HG03196 (cell line): ENCODE data around the gene RAD51B.
"Not testable (repeated sequence)": the region's sequence is repeated elsewhere in the genome, so short reads cannot be mapped to it uniquely, and the experiment has no call there.

Source experiments
- ATAC-seq: cut with Tn5 transposase; IDR thresholded peaks from one replicate; pipeline ENCODE4 v1.9.1; 2021; ENCODE audit not compliant: unreplicated experiment

The RAD51B gene

GRCh38 chr14:68016255-68016914, 196.8 kb downstream of the RAD51B start:
- no peak for ATAC-seq

- no peak for ATAC-seq
These were observed 199.0 kb downstream of the RAD51B start for GRCh38 chr14:68018598-68018997.

GRCh38 chr14:68020493-68020892, 200.9 kb downstream of the RAD51B start:
- ATAC-seq: no peak

GRCh38 chr14:68020999-68021663, 201.6 kb downstream of the RAD51B start:
- ATAC-seq: peak; percentile 58

GRCh38 chr14:68027276-68027675, 207.7 kb downstream of the RAD51B start:
- ATAC-seq: no peak

GRCh38 chr14:68028075-68028474, 208.5 kb downstream of the RAD51B start:
- ATAC-seq: no peak

GRCh38 chr14:68031011-68031410, 211.4 kb downstream of the RAD51B start:
- not testable (repeated sequence) for ATAC-seq

- ATAC-seq: no peak
These were observed 212.6 kb downstream of the RAD51B start for GRCh38 chr14:68032154-68032553.

GRCh38 chr14:68033336-68033932, 213.9 kb downstream of the RAD51B start:
- ATAC-seq: no peak

- ATAC-seq: no peak
These were observed 215.3 kb downstream of the RAD51B start for GRCh38 chr14:68034896-68035295.

GRCh38 chr14:68036202-68036601, 216.6 kb downstream of the RAD51B start:
- ATAC-seq: no peak

GRCh38 chr14:68039593-68039992, 220.0 kb downstream of the RAD51B start:
- ATAC-seq: no peak

- no peak for ATAC-seq
These were observed 221.2 kb downstream of the RAD51B start for GRCh38 chr14:68040633-68041369.

- ATAC-seq: no peak
These were observed 222.3 kb downstream of the RAD51B start for GRCh38 chr14:68041876-68042354.

- ATAC-seq: no peak
These were observed 223.1 kb downstream of the RAD51B start for GRCh38 chr14:68042586-68043210.

- no peak for ATAC-seq
These were observed 224.2 kb downstream of the RAD51B start for GRCh38 chr14:68043752-68044151.

GRCh38 chr14:68047906-68048305, 228.3 kb downstream of the RAD51B start:
- ATAC-seq: no peak

- ATAC-seq: not testable (repeated sequence)
These were observed 229.2 kb downstream of the RAD51B start for GRCh38 chr14:68048815-68049214.

GRCh38 chr14:68050177-68050576, 230.6 kb downstream of the RAD51B start:
- no peak for ATAC-seq

- ATAC-seq: no peak
These were observed 231.6 kb downstream of the RAD51B start for GRCh38 chr14:68051146-68051545.

GRCh38 chr14:68060198-68060597, 240.6 kb downstream of the RAD51B start:
- no peak for ATAC-seq
